ENCODE data around the gene TBC1D8.
"Not testable (repeated sequence)": the region's sequence is repeated elsewhere in the genome, so short reads cannot be mapped to it uniquely, and the experiment has no call there.

Gene TBC1D8

DNA sequence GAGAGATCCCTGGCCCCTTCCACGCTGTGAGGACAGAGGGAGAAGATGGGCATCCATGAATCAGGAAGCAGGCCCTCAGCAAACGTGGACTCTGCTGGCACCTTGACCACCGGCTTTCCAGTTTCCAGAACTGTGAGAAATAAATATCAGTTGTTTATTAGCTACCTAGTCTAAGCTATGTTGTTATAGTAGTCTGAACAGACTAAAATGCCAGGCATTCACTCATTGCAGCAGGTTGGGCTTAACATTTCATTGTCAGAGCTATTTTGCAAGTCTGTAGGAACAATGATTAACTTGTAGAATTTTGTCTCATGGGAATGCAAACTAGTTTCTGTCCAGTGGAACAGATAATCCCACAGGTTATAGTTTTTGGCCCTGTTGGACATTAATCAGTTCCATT lies 24.8 kb upstream of the TBC1D8 start:
- Mint-ChIP-seq H3K36me3 (no peaks in the 10 kb centered on the region), H3K27me3 (no peaks in the 10 kb centered on the region), H3K4me1 (ENCODE audit: low read depth) (peaks cover 20% of the 10 kb centered on the region), H3K27ac (no peak overlapping the region), H3K4me3 (no peak overlapping the region), H3K9me3 (ENCODE audit: low read depth) (no peaks in the 10 kb centered on the region)

DNA sequence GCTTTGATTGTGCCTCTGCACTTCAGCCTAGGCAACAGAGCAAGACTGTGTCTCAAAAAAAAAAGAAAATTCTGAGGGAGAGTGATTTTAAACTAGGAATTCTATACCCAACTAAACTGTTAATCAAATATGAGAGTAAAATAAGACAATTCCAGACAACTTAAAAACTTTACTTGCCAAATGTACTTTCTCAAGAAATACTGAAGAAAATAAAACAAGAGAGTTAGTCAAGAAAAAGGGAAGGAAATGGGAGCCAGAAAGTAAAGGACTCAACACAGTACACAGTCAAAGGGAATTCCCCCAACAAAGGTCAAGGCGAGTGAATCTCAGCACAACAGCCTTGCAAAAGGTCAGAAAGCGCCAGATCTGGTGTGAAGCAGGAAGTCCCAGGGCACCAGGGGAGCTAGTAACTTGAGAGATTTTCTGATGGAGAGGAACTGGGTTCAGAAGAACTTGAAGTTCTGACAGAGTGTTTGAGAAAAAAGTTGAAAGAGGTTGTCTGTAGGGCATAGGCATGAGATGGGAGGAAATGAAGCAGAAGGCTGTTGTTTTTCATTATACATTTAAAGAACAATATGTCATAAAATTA lies 22.6 kb upstream of the TBC1D8 start:
- peaks cover 20% of the 10 kb centered on the region for H3K4me1 Mint-ChIP-seq (ENCODE audit: low read depth)
- H3K27me3 Mint-ChIP-seq, result no peaks in the 10 kb centered on the region

GRCh38 chr2:101169822-101170221 lies 18.6 kb upstream of the TBC1D8 start:
- H3K36me3 Mint-ChIP-seq, H3K4me3 Mint-ChIP-seq, H3K27me3 Mint-ChIP-seq, H3K27ac Mint-ChIP-seq: not testable (repeated sequence)
- Mint-ChIP-seq H3K4me1 (ENCODE audit: low read depth) (peaks cover 19% of the 10 kb centered on the region), H3K9me3 (ENCODE audit: low read depth) (peaks cover 12% of the 10 kb centered on the region)

More for the DNA sequence above, 22.6 kb upstream of the TBC1D8 start:
- Mint-ChIP-seq H3K9me3 (ENCODE audit: low read depth) (peaks cover under 1% of the 10 kb centered on the region), H3K27ac (peak overlapping the region; percentile 74), H3K36me3 (peaks cover 4% of the 10 kb centered on the region), H3K4me3 (peak overlapping the region; percentile 15)

GRCh38 chr2:101168706-101169105 lies 17.5 kb upstream of the TBC1D8 start:
- Mint-ChIP-seq H3K27me3 (no peaks in the 10 kb centered on the region), H3K4me3 (no peak overlapping the region), H3K36me3 (peaks cover 9% of the 10 kb centered on the region), H3K27ac (no peak overlapping the region), H3K4me1 (ENCODE audit: low read depth) (peaks cover 9% of the 10 kb centered on the region), H3K9me3 (ENCODE audit: low read depth) (peaks cover 12% of the 10 kb centered on the region)

DNA sequence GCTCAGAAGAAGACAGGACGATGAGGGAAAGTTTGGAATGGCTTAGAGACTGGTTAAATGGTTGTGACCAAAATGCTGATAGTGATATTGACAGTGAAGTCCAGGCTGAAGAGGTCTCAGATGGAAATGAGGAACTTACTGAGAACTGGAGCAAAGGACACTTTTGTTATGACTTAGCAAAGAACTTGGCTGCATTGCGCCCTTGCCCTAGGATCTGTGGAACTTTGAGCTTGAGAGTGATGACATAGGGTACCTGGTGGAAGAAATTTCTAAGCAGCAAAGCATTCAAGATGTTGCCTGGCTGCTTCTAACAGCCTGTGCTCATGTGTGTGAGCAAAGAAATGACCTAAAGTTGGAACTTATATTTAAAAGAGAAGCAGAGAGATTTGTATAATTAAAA lies 16.4 kb upstream of the TBC1D8 start:
- not testable (repeated sequence) for H3K36me3 Mint-ChIP-seq; H3K27ac Mint-ChIP-seq; H3K4me3 Mint-ChIP-seq; H3K4me1 Mint-ChIP-seq (ENCODE audit: low read depth); H3K27me3 Mint-ChIP-seq
- peaks cover 12% of the 10 kb centered on the region for H3K9me3 Mint-ChIP-seq (ENCODE audit: low read depth)

DNA sequence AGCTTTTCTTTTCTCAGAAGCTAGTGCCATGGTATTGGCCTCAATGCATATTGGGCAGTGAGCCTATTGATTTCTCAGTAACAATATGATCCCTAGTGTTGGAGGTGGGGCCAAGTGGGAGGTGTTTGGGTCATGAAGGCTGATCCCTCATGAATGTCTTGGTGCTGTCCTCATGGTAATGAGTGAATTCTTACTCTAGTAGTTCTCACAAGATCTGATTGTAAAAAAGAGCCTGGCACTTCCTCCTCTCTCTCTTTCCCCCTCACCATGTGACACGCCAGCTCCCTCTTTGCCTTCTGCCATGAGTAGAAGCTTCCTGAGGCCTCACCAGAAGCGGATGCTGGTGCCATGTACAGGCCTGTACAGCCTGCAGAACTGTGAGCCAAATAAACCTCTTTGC lies 12.8 kb upstream of the TBC1D8 start:
- H3K9me3 Mint-ChIP-seq (ENCODE audit: low read depth), result peaks cover 12% of the 10 kb centered on the region
- peaks cover 5% of the 10 kb centered on the region for H3K36me3 Mint-ChIP-seq
- H3K4me3 Mint-ChIP-seq, result no peak overlapping the region
- H3K4me1 Mint-ChIP-seq (ENCODE audit: low read depth), result no peaks in the 10 kb centered on the region
- no peaks in the 10 kb centered on the region for H3K27me3 Mint-ChIP-seq
- no peak overlapping the region for H3K27ac Mint-ChIP-seq

- Mint-ChIP-seq H3K36me3 (peaks cover 2% of the 10 kb centered on the region), H3K27ac (no peak overlapping the region), H3K4me1 (ENCODE audit: low read depth) (no peaks in the 10 kb centered on the region), H3K9me3 (ENCODE audit: low read depth) (peaks cover 3% of the 10 kb centered on the region), H3K4me3 (no peak overlapping the region), H3K27me3 (no peaks in the 10 kb centered on the region)
These were observed 11.6 kb upstream of the TBC1D8 start for GRCh38 chr2:101162561-101163330.

DNA sequence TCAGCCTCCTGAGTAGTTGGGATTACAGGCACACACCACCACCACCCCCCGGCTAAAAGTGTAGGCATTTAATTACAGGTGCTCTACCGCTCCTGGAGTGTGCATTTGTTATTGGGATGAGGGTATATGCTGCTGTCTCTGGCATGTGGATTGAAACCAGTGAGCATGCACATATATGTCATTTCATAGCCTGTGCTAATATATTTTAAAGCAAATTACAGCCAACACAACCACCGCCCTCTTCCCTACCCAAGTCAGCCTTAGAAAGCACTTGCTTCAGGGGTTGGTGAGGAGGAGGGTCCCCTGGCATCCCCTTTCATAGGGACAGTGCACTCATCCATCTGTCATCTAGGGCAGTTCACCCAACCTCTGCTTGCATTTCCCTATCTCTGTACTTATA lies 10.5 kb upstream of the TBC1D8 start:
- Mint-ChIP-seq H3K4me1 (ENCODE audit: low read depth) (peaks cover 4% of the 10 kb centered on the region), H3K27ac (no peak overlapping the region), H3K4me3 (no peak overlapping the region), H3K36me3 (no peaks in the 10 kb centered on the region), H3K27me3 (no peaks in the 10 kb centered on the region), H3K9me3 (ENCODE audit: low read depth) (no peaks in the 10 kb centered on the region)

GRCh38 chr2:101160454-101160853 lies 9.3 kb upstream of the TBC1D8 start:
- Mint-ChIP-seq H3K4me3 (no peak overlapping the region), H3K27me3 (no peaks in the 10 kb centered on the region), H3K4me1 (ENCODE audit: low read depth) (peaks cover 4% of the 10 kb centered on the region), H3K27ac (no peak overlapping the region), H3K9me3 (ENCODE audit: low read depth) (no peaks in the 10 kb centered on the region), H3K36me3 (no peaks in the 10 kb centered on the region)

GRCh38 chr2:101159526-101159925 lies 8.3 kb upstream of the TBC1D8 start:
- no peaks in the 10 kb centered on the region for H3K27me3 Mint-ChIP-seq
- H3K9me3 Mint-ChIP-seq (ENCODE audit: low read depth), result no peaks in the 10 kb centered on the region
- H3K4me1 Mint-ChIP-seq (ENCODE audit: low read depth), result peaks cover 4% of the 10 kb centered on the region
- H3K4me3 Mint-ChIP-seq, result no peak overlapping the region
- H3K36me3 Mint-ChIP-seq, result no peaks in the 10 kb centered on the region
- no peak overlapping the region for H3K27ac Mint-ChIP-seq

DNA sequence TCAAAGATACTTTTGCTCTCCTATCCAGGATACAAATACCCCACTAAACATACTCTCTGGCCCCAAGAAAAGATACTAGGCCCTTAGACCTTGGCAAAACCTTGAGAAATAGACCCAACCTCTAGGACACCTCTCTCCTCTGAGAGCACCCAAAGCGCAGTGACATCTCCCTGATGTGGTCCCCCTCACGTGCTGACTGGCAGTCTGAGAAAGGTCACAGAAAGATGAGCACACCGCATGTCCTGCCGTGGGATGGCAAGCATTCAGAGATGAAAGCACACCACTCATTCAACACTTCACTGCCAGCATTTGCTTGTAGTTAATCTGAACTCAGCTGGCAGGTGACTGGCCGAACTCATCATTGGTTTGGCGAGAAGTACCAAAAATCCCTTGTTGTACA lies 6.1 kb upstream of the TBC1D8 start:
- no peaks in the 10 kb centered on the region for H3K9me3 Mint-ChIP-seq (ENCODE audit: low read depth)
- no peaks in the 10 kb centered on the region for H3K36me3 Mint-ChIP-seq
- no peak overlapping the region for H3K27ac Mint-ChIP-seq
- H3K4me1 Mint-ChIP-seq (ENCODE audit: low read depth), result peaks cover 11% of the 10 kb centered on the region
- H3K27me3 Mint-ChIP-seq, result no peaks in the 10 kb centered on the region
- no peak overlapping the region for H3K4me3 Mint-ChIP-seq

DNA sequence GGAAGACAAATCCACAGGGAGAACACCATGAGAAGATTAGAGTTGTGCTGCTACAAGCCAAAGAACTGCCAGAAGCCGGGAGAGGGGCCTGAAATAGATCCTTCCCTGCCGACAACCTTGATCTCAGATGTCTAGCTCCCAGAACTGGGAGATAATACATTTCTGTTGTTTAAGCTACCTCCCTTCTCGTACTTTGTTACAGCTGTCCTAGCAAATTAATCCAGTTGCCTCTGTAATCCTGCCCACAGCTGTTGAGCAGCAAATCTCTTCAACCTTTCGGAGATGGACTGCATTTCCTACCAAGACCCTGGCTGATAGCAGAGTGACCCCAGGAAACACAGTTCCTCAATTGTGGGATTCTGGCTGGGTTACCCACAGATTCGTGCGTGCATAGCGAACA lies 2.6 kb upstream of the TBC1D8 start:
- Mint-ChIP-seq H3K4me1 (ENCODE audit: low read depth) (peaks cover 29% of the 10 kb centered on the region), H3K36me3 (no peaks in the 10 kb centered on the region), H3K27ac (no peak overlapping the region), H3K4me3 (no peak overlapping the region), H3K9me3 (ENCODE audit: low read depth) (no peaks in the 10 kb centered on the region), H3K27me3 (peaks cover 4% of the 10 kb centered on the region)

DNA sequence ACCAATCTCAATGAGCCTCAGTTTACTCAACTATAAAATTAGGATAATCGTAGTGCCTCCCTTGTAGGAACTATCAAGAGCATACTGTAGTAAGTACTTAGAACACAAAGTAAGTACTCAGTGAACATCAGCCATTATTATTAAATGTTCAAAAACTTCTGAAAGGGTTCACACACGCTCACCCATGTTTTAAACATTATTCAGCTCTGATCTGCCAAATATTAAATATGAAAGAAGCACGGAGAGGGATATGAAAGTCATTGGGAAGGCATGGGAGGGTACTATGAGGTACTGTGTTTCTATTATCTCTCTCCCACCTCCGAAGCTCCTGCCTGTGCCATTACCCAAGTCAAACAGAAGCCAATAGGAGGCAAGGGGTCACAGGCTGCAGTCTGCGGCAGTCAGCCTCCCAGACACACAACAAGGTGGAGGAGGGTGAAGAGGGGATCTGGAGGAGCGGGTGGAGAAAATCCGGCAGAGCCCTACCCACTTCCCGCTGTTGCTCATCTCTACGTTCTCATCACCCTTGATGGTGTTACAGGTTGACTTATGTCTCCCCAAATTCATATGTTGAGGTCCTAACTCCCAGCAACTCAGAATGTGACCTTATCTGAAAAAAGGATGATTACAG lies 2.0 kb upstream of the TBC1D8 start:
- Mint-ChIP-seq H3K27me3 (peaks cover 4% of the 10 kb centered on the region), H3K4me3 (peak overlapping the region; percentile 80), H3K36me3 (no peaks in the 10 kb centered on the region), H3K4me1 (ENCODE audit: low read depth) (peaks cover 29% of the 10 kb centered on the region), H3K9me3 (ENCODE audit: low read depth) (no peaks in the 10 kb centered on the region), H3K27ac (no peak overlapping the region)

- Mint-ChIP-seq H3K27ac (no peak overlapping the region), H3K27me3 (peaks cover 4% of the 10 kb centered on the region)
These were observed 1.3 kb upstream of the TBC1D8 start for GRCh38 chr2:101152272-101153076.

GRCh38 chr2:101151859-101152271 lies 683 bp upstream of the TBC1D8 start:
- no peaks in the 10 kb centered on the region for H3K36me3 Mint-ChIP-seq
- peaks cover 25% of the 10 kb centered on the region for H3K4me1 Mint-ChIP-seq (ENCODE audit: low read depth)
- H3K27me3 Mint-ChIP-seq, result peaks cover 4% of the 10 kb centered on the region
- H3K27ac Mint-ChIP-seq, result no peak overlapping the region
- H3K9me3 Mint-ChIP-seq (ENCODE audit: low read depth), result no peaks in the 10 kb centered on the region
- peak overlapping the region; percentile 80 for H3K4me3 Mint-ChIP-seq

More at GRCh38 chr2:101152272-101153076, 1.3 kb upstream of the TBC1D8 start:
- Mint-ChIP-seq H3K36me3 (no peaks in the 10 kb centered on the region), H3K4me3 (peak overlapping the region; percentile 80), H3K9me3 (ENCODE audit: low read depth) (no peaks in the 10 kb centered on the region), H3K4me1 (ENCODE audit: low read depth) (peaks cover 27% of the 10 kb centered on the region)
